NCI-H774 (cell line): ENCODE measurements around the gene FBXL7.

ENCODE experiments used
- DNase-seq: peaks from one replicate; lab custom pipeline; 2025; lab: John Stamatoyannopoulos, UW

FBXL7 gene

GRCh38 chr5:15772131-15772530 lies 272.2 kb downstream of the FBXL7 start:
- DNase-seq: no peak

GRCh38 chr5:15774632-15775031 lies 274.7 kb downstream of the FBXL7 start:
- no peak for DNase-seq

GRCh38 chr5:15776346-15776745 lies 276.4 kb downstream of the FBXL7 start:
- DNase-seq: no peak

- no peak for DNase-seq
Observed at GRCh38 chr5:15783734-15784133, 283.8 kb downstream of the FBXL7 start.

GRCh38 chr5:15785531-15785981 lies 285.6 kb downstream of the FBXL7 start:
- no peak for DNase-seq

- no peak for DNase-seq
Observed at GRCh38 chr5:15786326-15786725, 286.3 kb downstream of the FBXL7 start.

- no peak for DNase-seq
Observed at GRCh38 chr5:15786884-15787283, 286.9 kb downstream of the FBXL7 start.

GRCh38 chr5:15787681-15788080 lies 287.7 kb downstream of the FBXL7 start:
- no peak for DNase-seq

- DNase-seq: no peak
Observed at GRCh38 chr5:15789642-15790041, 289.7 kb downstream of the FBXL7 start.

GRCh38 chr5:15790446-15791018 lies 290.6 kb downstream of the FBXL7 start:
- DNase-seq: no peak

- no peak for DNase-seq
Observed at GRCh38 chr5:15791274-15791673, 291.3 kb downstream of the FBXL7 start.

GRCh38 chr5:15791859-15792258 lies 291.9 kb downstream of the FBXL7 start:
- DNase-seq: no peak

- no peak for DNase-seq
Observed at GRCh38 chr5:15794052-15794985, 294.3 kb downstream of the FBXL7 start.

GRCh38 chr5:15796096-15796495 lies 296.1 kb downstream of the FBXL7 start:
- DNase-seq: no peak

GRCh38 chr5:15796557-15796956 lies 296.6 kb downstream of the FBXL7 start:
- DNase-seq: no peak

GRCh38 chr5:15797116-15797515 lies 297.1 kb downstream of the FBXL7 start:
- DNase-seq: no peak

- no peak for DNase-seq
Observed at GRCh38 chr5:15798006-15798405, 298.0 kb downstream of the FBXL7 start.

- no peak for DNase-seq
Observed at GRCh38 chr5:15799014-15799413, 299.0 kb downstream of the FBXL7 start.

- no peak for DNase-seq
Observed at GRCh38 chr5:15799612-15800011, 299.6 kb downstream of the FBXL7 start.

- no peak for DNase-seq
Observed at GRCh38 chr5:15803280-15803679, 303.3 kb downstream of the FBXL7 start.

GRCh38 chr5:15806613-15807012 lies 306.6 kb downstream of the FBXL7 start:
- no peak for DNase-seq

GRCh38 chr5:15807248-15807647 lies 307.3 kb downstream of the FBXL7 start:
- no peak for DNase-seq

- DNase-seq: no peak
Observed at GRCh38 chr5:15807871-15808270, 307.9 kb downstream of the FBXL7 start.
